ENCODE measurements around the gene IGSF8. TPM values are rescaled to one million over a fixed set of nuclear protein-coding genes. Genes with fewer than 3 reads are reported as not detected.

IGSF8 gene
- total RNA-seq, 4 donors from 2014 or later, result 35.9 to 89.0 (median 49.5) TPM

DNA sequence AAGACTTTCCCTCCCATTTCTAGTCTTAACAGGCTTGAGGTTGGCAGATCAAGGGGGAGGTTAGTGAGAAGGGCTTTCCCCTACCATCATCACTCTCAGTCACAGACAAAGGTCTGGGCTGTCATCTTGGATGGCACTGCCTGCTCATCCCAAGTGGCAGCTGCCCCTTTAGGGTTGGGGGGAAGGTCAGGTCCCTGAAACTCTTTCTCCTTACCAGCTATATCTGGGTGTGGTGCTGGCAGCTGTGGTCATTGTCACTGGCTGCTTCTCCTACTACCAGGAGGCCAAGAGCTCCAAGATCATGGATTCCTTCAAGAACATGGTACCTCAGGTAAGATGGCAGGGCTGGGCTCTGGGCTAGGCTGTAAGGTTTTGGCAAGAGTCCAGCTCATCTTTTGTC is 25.3 kb upstream of the IGSF8 start:
- no peak for DNase-seq
- no peak for TF ChIP-seq EP300 (IDR thresholded peaks at IDR 0.05; ENCODE audit: low read depth)
- Histone ChIP-seq H3K27me3 (no peaks in the 10 kb centered on the region), H3K36me3 (no peaks in the 10 kb centered on the region), H3K9me3 (no peaks in the 10 kb centered on the region), H3K4me3 (no peak overlapping the region), H3K27ac (no peak overlapping the region), H3K4me1 (peaks cover 0 to 13% (median 5%) of the 10 kb centered on the region in 4 donors)
- in situ Hi-C loops (cut with MboI; ENCODE audit: low pct_ligation_motif_present in 1 of 4, low pct_unique_long_range_greater_than_20kb in 1 of 4, low sequenced_read_pairs in 3 of 4), result no loop called here
- intact Hi-C loops (cut with DNase I; ENCODE audit: low total_unique reads), result no loop called here

DNA sequence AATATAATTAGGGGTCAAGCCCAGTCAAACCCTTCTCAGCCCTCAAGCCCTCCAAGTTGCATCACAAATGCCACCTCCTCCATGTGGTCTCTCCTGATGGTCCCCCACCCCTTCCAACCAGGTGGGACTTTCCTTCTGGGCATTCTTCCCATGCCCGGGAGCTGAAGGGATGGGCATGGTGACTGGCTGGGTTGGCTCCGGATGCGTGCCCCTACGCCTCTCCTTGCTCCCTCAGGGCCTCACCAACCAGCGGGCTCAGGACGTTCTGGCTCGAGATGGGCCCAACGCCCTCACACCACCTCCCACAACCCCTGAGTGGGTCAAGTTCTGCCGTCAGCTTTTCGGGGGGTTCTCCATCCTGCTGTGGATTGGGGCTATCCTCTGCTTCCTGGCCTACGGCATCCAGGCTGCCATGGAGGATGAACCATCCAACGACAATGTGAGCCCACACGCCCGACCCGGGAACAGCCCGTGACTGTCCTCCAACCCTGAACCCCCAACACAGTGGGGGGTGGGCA is 24.6 kb upstream of the IGSF8 start:
- TF ChIP-seq EP300 (IDR thresholded peaks at IDR 0.05; ENCODE audit: low read depth) (no peak), POLR2A (IDR thresholded peaks at IDR 0.05) (no peak), POLR2AphosphoS5 (IDR thresholded peaks at IDR 0.05) (no peak)
- TF ChIP-seq, protein P1, sequence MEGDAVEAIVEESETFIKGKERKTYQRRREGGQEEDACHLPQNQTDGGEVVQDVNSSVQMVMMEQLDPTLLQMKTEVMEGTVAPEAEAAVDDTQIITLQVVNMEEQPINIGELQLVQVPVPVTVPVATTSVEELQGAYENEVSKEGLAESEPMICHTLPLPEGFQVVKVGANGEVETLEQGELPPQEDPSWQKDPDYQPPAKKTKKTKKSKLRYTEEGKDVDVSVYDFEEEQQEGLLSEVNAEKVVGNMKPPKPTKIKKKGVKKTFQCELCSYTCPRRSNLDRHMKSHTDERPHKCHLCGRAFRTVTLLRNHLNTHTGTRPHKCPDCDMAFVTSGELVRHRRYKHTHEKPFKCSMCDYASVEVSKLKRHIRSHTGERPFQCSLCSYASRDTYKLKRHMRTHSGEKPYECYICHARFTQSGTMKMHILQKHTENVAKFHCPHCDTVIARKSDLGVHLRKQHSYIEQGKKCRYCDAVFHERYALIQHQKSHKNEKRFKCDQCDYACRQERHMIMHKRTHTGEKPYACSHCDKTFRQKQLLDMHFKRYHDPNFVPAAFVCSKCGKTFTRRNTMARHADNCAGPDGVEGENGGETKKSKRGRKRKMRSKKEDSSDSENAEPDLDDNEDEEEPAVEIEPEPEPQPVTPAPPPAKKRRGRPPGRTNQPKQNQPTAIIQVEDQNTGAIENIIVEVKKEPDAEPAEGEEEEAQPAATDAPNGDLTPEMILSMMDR (IDR thresholded peaks at IDR 0.05), result no peak
- no peaks in the 10 kb centered on the region for H3K9me3 ChIP-seq
- intact Hi-C loops (cut with DNase I; ENCODE audit: low total_unique reads), result no loop called here
- no peak overlapping the region for H3K4me3 ChIP-seq
- peaks cover 0 to 14% (median 8%) of the 10 kb centered on the region in 4 donors for H3K4me1 ChIP-seq
- no peaks in the 10 kb centered on the region for H3K27me3 ChIP-seq
- in situ Hi-C loops (cut with MboI; ENCODE audit: low pct_ligation_motif_present in 1 of 4, low pct_unique_long_range_greater_than_20kb in 1 of 4, low sequenced_read_pairs in 3 of 4), result no loop called here
- no peak overlapping the region for H3K27ac ChIP-seq
- DNase-seq, result no peak
- WGBS, 2 donors (ENCODE audit: low coverage in 1 of 2), result 80% methylated on average over 11 of the region's 16 CpGs; no CpG with 5 or more reads in 1 of the 2 donors
- no peaks in the 10 kb centered on the region for H3K36me3 ChIP-seq

DNA sequence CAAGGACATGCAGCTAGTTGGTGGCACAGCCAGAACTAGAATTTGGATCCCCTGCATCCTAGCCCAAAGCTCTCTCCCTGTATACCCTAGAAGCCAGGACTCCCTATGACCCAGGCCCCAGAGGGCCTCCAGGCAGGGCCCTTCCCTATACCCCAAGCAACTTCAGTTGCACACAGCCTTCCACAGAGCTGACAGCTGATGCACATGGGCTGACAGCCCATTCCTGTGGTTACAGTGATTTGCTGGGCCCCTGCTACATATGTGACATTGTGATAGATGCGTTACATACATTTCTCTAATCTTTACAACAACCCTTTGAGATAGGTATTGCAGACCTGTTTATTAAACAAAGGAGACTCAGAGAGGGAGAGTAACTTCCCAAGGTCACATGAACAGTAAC is 23.0 kb upstream of the IGSF8 start:
- Histone ChIP-seq H3K4me1 (peaks cover 0 to 11% (median 6%) of the 10 kb centered on the region in 4 donors), H3K9me3 (no peaks in the 10 kb centered on the region), H3K27me3 (no peaks in the 10 kb centered on the region), H3K36me3 (no peaks in the 10 kb centered on the region), H3K4me3 (no peak overlapping the region), H3K27ac (no peak overlapping the region)
- intact Hi-C loops (cut with DNase I; ENCODE audit: low total_unique reads), result no loop called here
- WGBS, 2 donors (ENCODE audit: low coverage in 1 of 2), result 89% methylated on average over 1 of the region's 1 CpG; no CpG with 5 or more reads in 1 of the 2 donors
- no peak for DNase-seq
- in situ Hi-C loops (cut with MboI; ENCODE audit: low pct_ligation_motif_present in 1 of 4, low pct_unique_long_range_greater_than_20kb in 1 of 4, low sequenced_read_pairs in 3 of 4), result no loop called here
- TF ChIP-seq POLR2A (IDR thresholded peaks at IDR 0.05) (no peak), POLR2AphosphoS5 (IDR thresholded peaks at IDR 0.05) (no peak), EP300 (IDR thresholded peaks at IDR 0.05; ENCODE audit: low read depth) (no peak)
- TF ChIP-seq, protein P1 (IDR thresholded peaks at IDR 0.05), result no peak

DNA sequence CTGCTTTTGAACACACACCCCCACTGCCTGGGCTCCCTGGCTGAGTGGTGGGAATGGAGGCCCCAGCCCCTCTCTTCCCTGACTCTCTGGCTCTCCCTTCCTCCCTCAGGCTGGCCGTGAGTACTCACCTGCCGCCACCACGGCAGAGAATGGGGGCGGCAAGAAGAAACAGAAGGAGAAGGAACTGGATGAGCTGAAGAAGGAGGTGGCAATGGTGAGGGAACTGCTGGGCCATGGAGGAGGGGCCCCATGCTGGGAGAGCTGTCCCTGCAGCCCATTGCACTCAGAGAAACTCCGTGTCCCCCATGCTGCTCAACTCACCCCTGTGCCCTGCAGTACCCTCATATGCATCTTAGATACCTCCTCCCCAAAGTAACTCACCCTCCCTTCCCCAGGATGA is 22.4 kb upstream of the IGSF8 start:
- in situ Hi-C loops (cut with MboI; ENCODE audit: low pct_ligation_motif_present in 1 of 4, low pct_unique_long_range_greater_than_20kb in 1 of 4, low sequenced_read_pairs in 3 of 4), result no loop called here
- Histone ChIP-seq H3K4me1 (peaks cover 0 to 11% (median 6%) of the 10 kb centered on the region in 4 donors), H3K36me3 (no peaks in the 10 kb centered on the region), H3K27ac (no peak overlapping the region), H3K27me3 (no peaks in the 10 kb centered on the region), H3K9me3 (no peaks in the 10 kb centered on the region), H3K4me3 (no peak overlapping the region)
- 90% methylated on average over 5 of the region's 5 CpGs; no CpG with 5 or more reads in 1 of the 2 donors for WGBS, 2 donors (ENCODE audit: low coverage in 1 of 2)
- no peak for DNase-seq
- intact Hi-C loops (cut with DNase I; ENCODE audit: low total_unique reads), result no loop called here
- TF ChIP-seq POLR2AphosphoS5 (IDR thresholded peaks at IDR 0.05) (no peak), EP300 (IDR thresholded peaks at IDR 0.05; ENCODE audit: low read depth) (no peak), POLR2A (IDR thresholded peaks at IDR 0.05) (no peak)
- TF ChIP-seq, protein P1 (IDR thresholded peaks at IDR 0.05), result no peak

DNA sequence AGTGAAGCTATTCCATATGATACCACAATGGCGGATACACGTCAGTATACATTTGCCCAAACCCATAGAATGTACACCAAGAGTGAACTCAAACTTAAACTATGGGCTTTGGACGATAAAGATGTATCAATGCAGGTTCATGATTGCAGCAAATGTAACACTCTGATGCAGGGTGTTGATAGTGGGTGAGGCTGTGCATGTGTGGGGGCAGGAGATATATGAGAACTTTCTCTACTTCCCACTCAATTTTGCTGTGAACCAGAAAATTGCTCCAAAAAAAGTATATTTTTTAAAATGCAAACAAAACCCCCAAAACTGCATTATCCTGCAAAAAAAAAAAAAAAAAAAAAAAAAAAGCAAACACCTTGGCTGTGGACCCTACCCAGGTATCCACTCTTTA is 20.5 kb upstream of the IGSF8 start:
- intact Hi-C loops (cut with DNase I; ENCODE audit: low total_unique reads) (no loop called here), in situ Hi-C loops (cut with MboI; ENCODE audit: low pct_ligation_motif_present in 1 of 4, low pct_unique_long_range_greater_than_20kb in 1 of 4, low sequenced_read_pairs in 3 of 4) (no loop called here)
- no peak overlapping the region for H3K27ac ChIP-seq
- no peak for TF ChIP-seq EP300 (IDR thresholded peaks at IDR 0.05; ENCODE audit: low read depth)
- TF ChIP-seq POLR2AphosphoS5 (IDR thresholded peaks at IDR 0.05), result no peak
- TF ChIP-seq, protein P1 (IDR thresholded peaks at IDR 0.05), result no peak
- TF ChIP-seq POLR2A (IDR thresholded peaks at IDR 0.05), result no peak
- no peaks in the 10 kb centered on the region for H3K27me3 ChIP-seq
- WGBS, 2 donors (ENCODE audit: low coverage in 1 of 2), result 83 to 90% methylated on average over 3 of the region's 3 CpGs
- peaks cover 0 to 7% (median 1%) of the 10 kb centered on the region in 4 donors for H3K4me1 ChIP-seq
- no peaks in the 10 kb centered on the region for H3K9me3 ChIP-seq
- H3K36me3 ChIP-seq, result no peaks in the 10 kb centered on the region
- DNase-seq, result no peak
- H3K4me3 ChIP-seq, result no peak overlapping the region

All from transverse colon (tissue), 4 donors.